Stimulated activated CD4-positive, alpha-beta T cell treated with anti-CD3 and anti-CD28 coated beads, Interleukin-4, amount 100 ng/mL, for 1 hour (primary cell): ENCODE results near the gene S100A6.
"Not testable (repeated sequence)": the region's sequence is repeated elsewhere in the genome, so short reads cannot be mapped to it uniquely, and the experiment has no call there.

Source experiments
- DNase-seq: peaks from one replicate; pipeline ENCODE4 v3.0.0-alpha.2; 2020

S100A6 gene

GRCh38 chr1:153526132-153526543 lies 9.7 kb downstream of the S100A6 start:
- no peak for DNase-seq

GRCh38 chr1:153525088-153525728 lies 10.6 kb downstream of the S100A6 start:
- DNase-seq: no peak

- not testable (repeated sequence) for DNase-seq
These were observed 13.3 kb downstream of the S100A6 start for GRCh38 chr1:153522353-153523048.

GRCh38 chr1:153521808-153522207 lies 14.0 kb downstream of the S100A6 start:
- DNase-seq: not testable (repeated sequence)

GRCh38 chr1:153520818-153521476 lies 14.8 kb downstream of the S100A6 start:
- no peak for DNase-seq

- not testable (repeated sequence) for DNase-seq
These were observed 15.6 kb downstream of the S100A6 start for GRCh38 chr1:153520137-153520691.

- no peak for DNase-seq
These were observed 16.5 kb downstream of the S100A6 start for GRCh38 chr1:153519242-153519641.

GRCh38 chr1:153515504-153516394 lies 20.0 kb downstream of the S100A6 start:
- no peak for DNase-seq

- no peak for DNase-seq
These were observed 22.1 kb downstream of the S100A6 start for GRCh38 chr1:153513666-153514065.

- no peak for DNase-seq
These were observed 22.8 kb downstream of the S100A6 start for GRCh38 chr1:153513023-153513422.

GRCh38 chr1:153510984-153511410 lies 24.8 kb downstream of the S100A6 start:
- DNase-seq: peak; percentile 80

- peak; percentile 69 for DNase-seq
These were observed 25.9 kb downstream of the S100A6 start for GRCh38 chr1:153509729-153510354.

- no peak for DNase-seq
These were observed 26.8 kb downstream of the S100A6 start for GRCh38 chr1:153509036-153509435.

- DNase-seq: no peak
These were observed 27.7 kb downstream of the S100A6 start for GRCh38 chr1:153507926-153508583.

- DNase-seq: no peak
These were observed 28.9 kb downstream of the S100A6 start for GRCh38 chr1:153506831-153507413.

- no peak for DNase-seq
These were observed 29.4 kb downstream of the S100A6 start for GRCh38 chr1:153506386-153506785.

GRCh38 chr1:153505576-153505975 lies 30.2 kb downstream of the S100A6 start:
- DNase-seq: no peak

GRCh38 chr1:153503766-153504165 lies 32.0 kb downstream of the S100A6 start:
- DNase-seq: no peak

- DNase-seq: no peak
These were observed 37.0 kb downstream of the S100A6 start for GRCh38 chr1:153498746-153499145.

- DNase-seq: no peak
These were observed 40.3 kb downstream of the S100A6 start for GRCh38 chr1:153495536-153495935.

- DNase-seq: peak; percentile 83
These were observed 40.7 kb downstream of the S100A6 start for GRCh38 chr1:153494976-153495535.
